ENCODE measurements around the gene CTPS1. TPM values are rescaled to one million over a fixed set of nuclear protein-coding genes. Genes with fewer than 3 reads are reported as not detected.

Gene CTPS1
- total RNA-seq, result 21.3 and 35.1 TPM in 2 replicates

GRCh38 chr1:40979241-40980067, at the start of gene CTPS1:
CTPS1 (plus strand) TSS chr1:40979696; CDS start chr1:40983291, 3,595 bp downstream.
- peak; percentile 96 for DNase-seq

GRCh38 chr1:40930174-40930964, 49.1 kb upstream of the CTPS1 start:
- no peak for DNase-seq

GRCh38 chr1:40931601-40932000, 47.9 kb upstream of the CTPS1 start:
- DNase-seq, result no peak

- DNase-seq, result peak; percentile 94
Measured at GRCh38 chr1:40932006-40932405, 47.5 kb upstream of the CTPS1 start.

GRCh38 chr1:40936931-40937339, 42.6 kb upstream of the CTPS1 start:
- DNase-seq, result no peak

GRCh38 chr1:40938393-40938792, 41.1 kb upstream of the CTPS1 start:
- no peak for DNase-seq

GRCh38 chr1:40939320-40940059, 40.0 kb upstream of the CTPS1 start:
- no peak for DNase-seq

GRCh38 chr1:40944326-40944725, 35.2 kb upstream of the CTPS1 start:
- DNase-seq, result peak; percentile 74

GRCh38 chr1:40944841-40945430, 34.6 kb upstream of the CTPS1 start:
- DNase-seq, result peak; percentile 25

GRCh38 chr1:40945491-40945973, 34.0 kb upstream of the CTPS1 start:
- DNase-seq, result no peak

GRCh38 chr1:40948741-40949443, 30.6 kb upstream of the CTPS1 start:
- peak; percentile 87 for DNase-seq

GRCh38 chr1:40949563-40949962, 29.9 kb upstream of the CTPS1 start:
- DNase-seq, result no peak

GRCh38 chr1:40951943-40952743, 27.4 kb upstream of the CTPS1 start:
- DNase-seq, result peak; percentile 74

GRCh38 chr1:40952744-40953315, 26.7 kb upstream of the CTPS1 start:
- no peak for DNase-seq

- no peak for DNase-seq
Measured at GRCh38 chr1:40954626-40955025, 24.9 kb upstream of the CTPS1 start.

GRCh38 chr1:40955266-40955665, 24.2 kb upstream of the CTPS1 start:
- no peak for DNase-seq

- DNase-seq, result peak; percentile 25
Measured at GRCh38 chr1:40956407-40956806, 23.1 kb upstream of the CTPS1 start.

GRCh38 chr1:40958210-40958609, 21.3 kb upstream of the CTPS1 start:
- DNase-seq, result no peak

GRCh38 chr1:40965531-40965930, 14.0 kb upstream of the CTPS1 start:
- no peak for DNase-seq

GRCh38 chr1:40966417-40966816, 13.1 kb upstream of the CTPS1 start:
- no peak for DNase-seq

GRCh38 chr1:40969445-40969844, 10.1 kb upstream of the CTPS1 start:
- DNase-seq, result no peak
